Stimulated activated CD4-positive, alpha-beta T cell treated with anti-CD3 and anti-CD28 coated beads, Interleukin-12 subunit alpha, Interleukin-12 subunit beta, amount 100 ng/mL, for 48 hours (primary cell): ENCODE measurements around the gene KLHL14.

Experiments used
- DNase-seq, 3 donors: peaks; one replicate each; pipeline ENCODE4 v3.0.0-alpha.2; 2020; ENCODE audit warnings: low read depth in 2 of 3, low spot score in 1 of 3

Gene KLHL14

DNA sequence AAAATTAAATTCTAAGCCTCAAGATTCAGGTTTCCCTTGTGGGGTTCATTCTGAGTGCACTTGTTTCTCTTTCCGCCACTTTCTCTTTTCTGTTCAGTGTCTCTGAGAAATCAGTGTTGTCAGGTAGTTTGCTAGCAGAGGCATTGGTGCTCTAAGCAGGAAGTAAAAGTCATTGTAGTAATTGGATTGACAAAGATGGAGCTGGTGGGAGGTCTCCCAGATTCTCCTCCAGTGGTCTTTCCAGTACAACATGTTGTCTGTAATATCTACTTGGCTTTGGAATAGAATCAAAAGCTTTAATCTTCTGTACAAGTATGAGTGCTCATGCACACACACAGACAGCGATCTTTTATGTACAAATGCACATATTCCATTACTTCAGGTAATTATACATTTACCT lies 135.6 kb downstream of the KLHL14 start:
- DNase-seq: no peak

DNA sequence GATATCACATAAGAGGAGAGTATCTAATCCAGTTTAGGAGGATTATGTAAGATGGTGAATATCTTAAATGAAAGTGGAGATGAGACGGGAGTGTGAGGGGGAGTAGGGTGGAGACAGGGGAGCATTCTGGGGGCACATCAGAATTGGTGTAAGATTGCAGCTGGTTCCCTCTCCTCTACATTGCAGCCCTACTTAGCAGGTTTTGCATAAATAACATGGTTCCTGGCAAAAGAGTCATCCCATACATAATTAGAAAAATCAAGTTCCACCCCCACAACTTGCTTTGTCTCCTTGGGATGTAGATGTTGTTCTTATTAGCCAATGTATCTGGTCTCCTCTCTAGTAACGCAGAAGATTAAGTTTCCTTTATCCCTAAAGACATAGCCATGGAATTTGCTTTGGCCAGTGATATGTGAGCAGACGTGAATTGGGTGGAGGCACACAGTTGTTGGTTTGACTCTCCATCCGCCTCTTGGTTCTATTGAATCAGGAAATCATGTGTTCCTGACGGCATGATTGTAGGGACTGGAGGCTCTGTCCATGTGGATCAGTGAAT lies 137.9 kb downstream of the KLHL14 start:
- DNase-seq: no peak

- DNase-seq: no peak
Observed at GRCh38 chr18:32629981-32630700, 142.7 kb downstream of the KLHL14 start.

DNA sequence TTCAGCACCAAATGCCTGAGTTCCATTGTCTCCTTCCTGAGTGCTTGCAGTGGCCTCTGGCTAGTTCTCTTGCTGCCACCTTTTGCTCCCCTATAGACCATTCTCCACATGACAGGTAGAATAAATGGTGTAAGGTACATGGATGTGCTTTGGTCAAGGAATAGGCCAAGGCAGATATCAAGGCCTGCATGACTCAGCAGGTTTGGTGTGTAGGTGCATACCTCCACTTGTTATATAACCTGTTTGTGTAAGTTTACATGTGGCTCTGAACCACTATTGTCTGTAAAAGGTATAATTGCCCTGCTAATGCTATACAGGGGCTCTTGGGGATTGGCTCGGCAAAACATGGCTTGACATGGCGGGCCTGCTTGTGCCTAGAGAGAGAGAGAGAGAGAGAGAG lies 143.5 kb downstream of the KLHL14 start:
- DNase-seq: no peak

DNA sequence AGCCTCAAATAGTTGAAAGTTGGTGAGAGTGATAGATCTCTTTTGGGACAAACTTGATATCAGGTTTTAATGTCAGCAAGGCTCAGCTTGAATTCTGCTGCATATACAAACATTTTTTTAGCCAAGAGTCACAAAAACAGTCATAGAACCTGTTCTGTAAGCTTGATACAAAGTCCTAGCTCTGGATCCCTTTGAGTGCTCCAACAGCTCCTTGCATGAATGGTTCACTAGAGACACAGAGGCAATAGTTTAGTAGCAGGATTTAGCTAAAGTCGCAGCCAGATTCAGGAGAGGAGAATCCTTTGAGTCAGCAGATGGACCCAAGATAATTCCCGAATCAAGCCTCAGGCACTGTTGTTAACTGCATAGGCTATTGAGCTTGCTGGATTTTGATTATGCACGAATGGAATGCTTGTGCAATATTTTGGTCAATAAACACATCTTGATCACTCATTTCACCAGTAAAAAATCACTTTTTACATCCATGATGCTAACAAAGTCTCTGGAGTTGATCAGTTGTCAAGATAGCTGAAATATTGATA lies 148.6 kb downstream of the KLHL14 start:
- DNase-seq: no peak

DNA sequence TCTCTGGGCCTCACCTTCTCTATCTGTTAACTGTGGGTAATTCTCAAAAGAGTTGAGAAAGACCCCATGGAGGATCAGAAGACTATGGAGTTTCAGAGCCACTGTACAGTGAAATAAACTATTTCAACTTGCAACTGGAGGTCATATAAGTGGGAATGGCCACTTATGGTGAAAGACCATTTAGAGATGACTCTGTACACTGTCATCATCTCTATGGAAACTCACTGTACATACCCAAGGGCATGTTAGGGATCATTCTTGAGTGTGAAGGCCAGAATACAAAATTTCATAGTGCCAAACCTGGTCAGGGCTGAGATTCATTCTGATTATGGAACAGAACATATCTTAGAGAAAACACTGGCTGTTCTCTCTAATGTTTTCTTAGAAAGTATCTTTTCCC lies 149.3 kb downstream of the KLHL14 start:
- no peak for DNase-seq
